Muscle layer of duodenum (tissue), 2 donors: Measurements from ENCODE around the gene DNAJC30.
"Not testable (repeated sequence)": the region's sequence is repeated elsewhere in the genome, so short reads cannot be mapped to it uniquely, and the experiment has no call there.

Source experiments
- H3K27ac ChIP-seq: one replicate; pipeline ENCODE4 v1.7.0; 2013; ENCODE audit warnings: mild to moderate bottlenecking, low read length
- H3K27me3 ChIP-seq: one replicate; pipeline ENCODE4 v1.7.0; 2013; ENCODE audit warnings: low read depth, mild to moderate bottlenecking, control low read depth, low read length
- H3K36me3 ChIP-seq, 2 donors: one replicate each; pipeline ENCODE4 v1.7.0; 2013; ENCODE audit warnings: low read length in 2 of 2, control low read depth in 1 of 2, mild to moderate bottlenecking in 1 of 2; ENCODE audit not compliant: insufficient read depth in 2 of 2, control insufficient read depth in 1 of 2
- H3K4me1 ChIP-seq, 2 donors: one replicate each; pipeline ENCODE4 v1.7.0; 2013; ENCODE audit warnings: low read length in 2 of 2, mild to moderate bottlenecking in 2 of 2, control low read depth in 1 of 2, moderate library complexity in 1 of 2; ENCODE audit not compliant: insufficient read depth in 2 of 2, control insufficient read depth in 1 of 2
- H3K4me3 ChIP-seq, 2 donors: one replicate each; pipeline ENCODE4 v1.7.0; 2013; ENCODE audit warnings: low read length in 2 of 2, low read depth in 1 of 2, mild to moderate bottlenecking in 1 of 2
- H3K9me3 ChIP-seq, 2 donors: one replicate each; pipeline ENCODE4 v1.7.0; 2013; ENCODE audit warnings: low read length in 2 of 2, control low read depth in 1 of 2, mild to moderate bottlenecking in 1 of 2; ENCODE audit not compliant: control insufficient read depth in 1 of 2
- donor health status: healthy.

DNAJC30 gene

GRCh38 chr7:73683056-73683787 lies at the start of gene DNAJC30, which contains the start of gene BUD23:
DNAJC30 (minus strand) TSS chr7:73683453; CDS start chr7:73683423, 30 bp downstream.
BUD23 (plus strand) TSS chr7:73683597; CDS start chr7:73683626, 29 bp downstream.
- H3K4me3 ChIP-seq = peak within 1 kb of the TSS; percentile 93 to 97
- H3K36me3 ChIP-seq = peaks cover 5 to 28% of the 10 kb centered on the region in 2 donors
- H3K27ac ChIP-seq = peak within 1 kb of the TSS; percentile 84
- no peaks in the 10 kb centered on the region for H3K27me3 ChIP-seq
- H3K9me3 ChIP-seq = no peaks in the 10 kb centered on the region
- peaks cover 10 to 35% of the 10 kb centered on the region in 2 donors for H3K4me1 ChIP-seq

GRCh38 chr7:73732397-73732796 lies 49.1 kb upstream of the DNAJC30 start:
- peaks cover 0 to 2% of the 10 kb centered on the region in 2 donors for H3K4me1 ChIP-seq
- H3K27me3 ChIP-seq = no peaks in the 10 kb centered on the region
- H3K36me3 ChIP-seq = peaks cover 0 to 2% of the 10 kb centered on the region in 2 donors
- H3K4me3 ChIP-seq = no peak overlapping the region
- no peaks in the 10 kb centered on the region for H3K9me3 ChIP-seq
- H3K27ac ChIP-seq = no peak overlapping the region

GRCh38 chr7:73730485-73730884 lies 47.2 kb upstream of the DNAJC30 start:
- Histone ChIP-seq H3K36me3 (no peaks in the 10 kb centered on the region), H3K4me1 (no peaks in the 10 kb centered on the region)

GRCh38 chr7:73728551-73728950 lies 45.3 kb upstream of the DNAJC30 start:
- H3K27ac ChIP-seq = no peak overlapping the region
- H3K36me3 ChIP-seq = no peaks in the 10 kb centered on the region
- no peak overlapping the region for H3K4me3 ChIP-seq

More at GRCh38 chr7:73730485-73730884, 47.2 kb upstream of the DNAJC30 start:
- H3K27ac ChIP-seq = no peak overlapping the region
- no peak overlapping the region for H3K4me3 ChIP-seq
- no peaks in the 10 kb centered on the region for H3K27me3 ChIP-seq
- no peaks in the 10 kb centered on the region for H3K9me3 ChIP-seq

GRCh38 chr7:73727952-73728351 lies 44.7 kb upstream of the DNAJC30 start:
- H3K27me3 ChIP-seq = no peaks in the 10 kb centered on the region

More at GRCh38 chr7:73728551-73728950, 45.3 kb upstream of the DNAJC30 start:
- Histone ChIP-seq H3K9me3 (no peaks in the 10 kb centered on the region), H3K4me1 (no peaks in the 10 kb centered on the region), H3K27me3 (no peaks in the 10 kb centered on the region)

GRCh38 chr7:73726083-73726466 lies 42.8 kb upstream of the DNAJC30 start:
- Histone ChIP-seq H3K4me3 (no peak overlapping the region), H3K27me3 (no peaks in the 10 kb centered on the region), H3K4me1 (peaks cover 0 to 5% of the 10 kb centered on the region in 2 donors), H3K36me3 (no peaks in the 10 kb centered on the region), H3K9me3 (no peaks in the 10 kb centered on the region), H3K27ac (no peak overlapping the region)

More at GRCh38 chr7:73727952-73728351, 44.7 kb upstream of the DNAJC30 start:
- no peaks in the 10 kb centered on the region for H3K9me3 ChIP-seq
- no peaks in the 10 kb centered on the region for H3K4me1 ChIP-seq
- H3K4me3 ChIP-seq = no peak overlapping the region
- H3K36me3 ChIP-seq = no peaks in the 10 kb centered on the region
- no peak overlapping the region for H3K27ac ChIP-seq

GRCh38 chr7:73723813-73724212 lies 40.6 kb upstream of the DNAJC30 start:
- no peaks in the 10 kb centered on the region for H3K36me3 ChIP-seq
- peaks cover 3 to 14% of the 10 kb centered on the region in 2 donors for H3K4me1 ChIP-seq
- no peak overlapping the region for H3K4me3 ChIP-seq
- H3K9me3 ChIP-seq = no peaks in the 10 kb centered on the region
- H3K27ac ChIP-seq = no peak overlapping the region
- H3K27me3 ChIP-seq = no peaks in the 10 kb centered on the region

- H3K4me3 ChIP-seq = no peak overlapping the region
- no peaks in the 10 kb centered on the region for H3K27me3 ChIP-seq
- no peaks in the 10 kb centered on the region for H3K9me3 ChIP-seq
- no peaks in the 10 kb centered on the region for H3K36me3 ChIP-seq
- H3K4me1 ChIP-seq = peaks cover 3 to 24% of the 10 kb centered on the region in 2 donors
- H3K27ac ChIP-seq = no peak overlapping the region
Measured at GRCh38 chr7:73722785-73723184, 39.5 kb upstream of the DNAJC30 start.

- not testable (repeated sequence) for H3K27me3 ChIP-seq, H3K27ac ChIP-seq, H3K9me3 ChIP-seq, H3K4me3 ChIP-seq, H3K36me3 ChIP-seq
- H3K4me1 ChIP-seq = peaks cover 3 to 30% of the 10 kb centered on the region in 2 donors
Measured at GRCh38 chr7:73722182-73722581, 38.9 kb upstream of the DNAJC30 start.

- H3K27ac ChIP-seq = no peak overlapping the region
Measured at GRCh38 chr7:73721377-73721817, 38.1 kb upstream of the DNAJC30 start.

GRCh38 chr7:73720443-73720842 lies 37.2 kb upstream of the DNAJC30 start:
- not testable (repeated sequence) for H3K27ac ChIP-seq, H3K36me3 ChIP-seq, H3K9me3 ChIP-seq, H3K4me3 ChIP-seq, H3K27me3 ChIP-seq
- H3K4me1 ChIP-seq = peaks cover 9 to 47% of the 10 kb centered on the region in 2 donors

More at GRCh38 chr7:73721377-73721817, 38.1 kb upstream of the DNAJC30 start:
- H3K9me3 ChIP-seq = no peaks in the 10 kb centered on the region
- H3K4me3 ChIP-seq = no peak overlapping the region
- H3K4me1 ChIP-seq = peaks cover 5 to 38% of the 10 kb centered on the region in 2 donors
- no peaks in the 10 kb centered on the region for H3K36me3 ChIP-seq
- H3K27me3 ChIP-seq = no peaks in the 10 kb centered on the region
